ENCODE results near the gene LRRC75B. TPM values are rescaled to one million over a fixed set of nuclear protein-coding genes. Genes with fewer than 3 reads are reported as not detected.
"Not testable (repeated sequence)": the region's sequence is repeated elsewhere in the genome, so short reads cannot be mapped to it uniquely, and the experiment has no call there.

Gene LRRC75B, protein sequence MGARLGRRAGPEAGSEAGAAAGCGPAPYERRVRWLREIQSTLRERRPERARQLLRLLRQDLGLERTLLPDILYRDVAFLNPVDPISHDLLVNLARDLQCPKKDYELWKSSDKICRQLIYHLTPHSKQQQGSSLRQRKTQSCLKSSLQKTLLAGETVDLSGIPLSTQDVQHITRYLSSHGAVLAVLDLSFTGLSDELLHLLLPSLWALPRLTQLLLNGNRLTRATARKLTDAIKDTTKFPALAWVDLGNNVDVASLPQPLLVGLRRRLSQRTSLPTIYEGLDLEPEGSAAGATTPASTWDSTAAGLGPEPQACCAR
- total RNA-seq, result 100 to 1,000 TPM; 120 to 162 TPM
- polyA plus RNA-seq (ENCODE audit: insufficient read depth, low read depth, low replicate concordance), result 33.0 TPM
- long read RNA-seq, donor 1, transcript LRRC75B-201 (4 exons, 1,238 nt), result major isoform, 6 of 12 reads
- long read RNA-seq, donor 1, partial matches to known transcripts, result 0 of 12 reads
- long read RNA-seq, donor 1, other reads (novel, unspliced or antisense), result 0 of 12 reads
- long read RNA-seq, donor 2, partial matches to known transcripts, result 7 of 13 reads
- long read RNA-seq, donor 2, other reads (novel, unspliced or antisense), result 0 of 13 reads

- intact Hi-C loops (cut with DNase I; ENCODE audit: low total_unique reads), result no loop called here
- Histone ChIP-seq H3K4me1 (peaks cover 46% of the 10 kb centered on the region), H3K4me3 (peak within 1 kb of the TSS; percentile 65 to 72), H3K27me3 (no peaks in the 10 kb centered on the region), H3K36me3 (ENCODE audit: low read depth, missing control alignments) (no peaks in the 10 kb centered on the region), H3K9me3 (no peaks in the 10 kb centered on the region), H3K27ac (peak within 1 kb of the TSS; percentile 88)
- WGBS, 2 donors, result 2 to 39% methylated on average over 3 to 64 of the region's 72 CpGs
- TF ChIP-seq POLR2A (IDR thresholded peaks at IDR 0.05) (no peak), CTCF (IDR thresholded peaks at IDR 0.05) (no peak)
- peak; percentile 95 for DNase-seq
Measured at GRCh38 chr22:24592851-24593558, at the start of gene LRRC75B. Gene LRRC75B (minus strand): TSS chr22:24593073. CDS start chr22:24593039, 34 bp downstream.

DNA sequence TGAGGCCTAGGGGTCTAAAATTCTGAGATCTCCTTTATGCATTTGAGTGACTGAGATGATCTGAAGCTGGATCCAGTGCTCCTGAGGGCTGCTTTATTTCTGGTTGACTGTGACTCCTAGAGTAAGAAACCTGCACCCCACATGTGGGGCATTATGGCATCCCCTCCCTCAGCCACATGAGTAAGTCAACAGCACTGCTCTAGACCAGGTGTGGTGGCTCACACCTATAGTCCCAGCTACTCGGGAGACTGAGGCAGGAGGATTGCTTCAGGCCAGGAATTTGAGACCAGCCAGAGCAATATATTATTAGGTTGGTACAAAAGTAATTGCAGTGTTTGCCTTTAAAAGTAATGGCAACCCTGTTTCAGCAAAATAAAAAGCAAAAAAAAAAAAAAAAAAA is 49.4 kb upstream of the LRRC75B start:
- H3K27ac ChIP-seq; H3K36me3 ChIP-seq (ENCODE audit: low read depth, missing control alignments); DNase-seq; H3K4me3 ChIP-seq; intact Hi-C loops (cut with DNase I; ENCODE audit: low total_unique reads); H3K9me3 ChIP-seq; H3K4me1 ChIP-seq; H3K27me3 ChIP-seq: not testable (repeated sequence)
- 84 to 85% methylated on average over 1 of the region's 1 CpG for WGBS, 2 donors

DNA sequence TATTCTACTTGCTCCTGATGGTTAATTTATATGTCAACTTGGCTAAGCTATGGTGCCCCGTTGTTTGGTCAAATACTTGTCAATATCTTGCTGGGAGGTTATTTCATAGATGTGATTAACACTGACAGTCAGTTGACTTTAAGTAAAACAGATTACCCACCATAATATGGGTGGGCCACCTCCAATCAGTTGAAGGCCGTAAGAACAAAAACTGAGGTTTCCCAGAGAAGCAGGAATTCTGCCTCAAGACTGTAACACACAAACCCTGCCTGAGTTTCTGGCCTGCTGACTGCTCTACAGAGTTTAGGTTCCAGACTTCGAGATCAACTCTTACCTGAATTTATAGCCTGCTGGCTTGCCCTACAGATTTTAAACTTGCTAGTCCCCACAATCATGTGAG is 43.6 kb upstream of the LRRC75B start:
- H3K36me3 ChIP-seq (ENCODE audit: low read depth, missing control alignments); DNase-seq; H3K27ac ChIP-seq; H3K4me3 ChIP-seq; H3K9me3 ChIP-seq; H3K27me3 ChIP-seq; intact Hi-C loops (cut with DNase I; ENCODE audit: low total_unique reads): not testable (repeated sequence)
- WGBS, 2 donors, result 92 to 93% methylated on average over 3 of the region's 3 CpGs
- H3K4me1 ChIP-seq, result peaks cover 16% of the 10 kb centered on the region

DNA sequence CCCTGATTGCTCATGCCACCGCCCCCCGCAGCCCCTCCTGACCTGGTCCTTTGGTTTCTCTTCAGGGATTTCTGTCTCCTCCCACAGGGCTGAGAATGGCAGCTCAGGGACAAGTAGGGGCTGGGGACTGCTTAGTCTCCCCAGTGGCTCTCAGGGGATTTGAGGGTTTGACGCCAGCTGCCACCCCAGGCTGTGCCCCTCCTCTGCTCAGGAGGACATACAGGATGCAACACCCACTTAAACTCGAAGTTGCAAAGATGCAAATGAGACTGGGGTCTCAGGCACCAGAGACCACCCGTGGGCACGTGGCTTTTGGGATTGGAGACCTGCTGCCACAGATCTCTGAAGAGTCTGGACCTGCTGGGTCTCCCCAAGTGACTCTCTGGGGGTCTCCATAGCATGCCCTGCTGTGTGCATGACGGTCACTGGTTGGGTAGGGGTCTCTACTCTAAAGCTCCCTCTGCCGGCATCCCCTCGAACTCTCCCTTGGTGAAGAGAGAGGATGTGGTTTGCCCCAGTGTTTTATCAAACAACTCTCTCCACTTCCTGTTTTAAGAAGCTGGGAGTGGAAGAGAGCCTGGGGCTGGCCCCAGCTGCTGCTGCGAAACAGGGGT is 42.0 kb upstream of the LRRC75B start:
- H3K9me3 ChIP-seq; DNase-seq; intact Hi-C loops (cut with DNase I; ENCODE audit: low total_unique reads); H3K36me3 ChIP-seq (ENCODE audit: low read depth, missing control alignments); H3K4me3 ChIP-seq; H3K27me3 ChIP-seq; H3K27ac ChIP-seq: not testable (repeated sequence)
- H3K4me1 ChIP-seq, result peaks cover 24% of the 10 kb centered on the region
- WGBS, 2 donors, result 38 to 57% methylated on average over 7 to 10 of the region's 10 CpGs

GRCh38 chr22:24633231-24634023 is 40.6 kb upstream of the LRRC75B start:
- intact Hi-C loops (cut with DNase I; ENCODE audit: low total_unique reads); H3K27ac ChIP-seq; H3K9me3 ChIP-seq; H3K27me3 ChIP-seq; H3K36me3 ChIP-seq (ENCODE audit: low read depth, missing control alignments); H3K4me3 ChIP-seq: not testable (repeated sequence)
- peaks cover 24% of the 10 kb centered on the region for H3K4me1 ChIP-seq
- peak; percentile 51 for DNase-seq
- 32 to 37% methylated on average over 15 to 16 of the region's 16 CpGs for WGBS, 2 donors

DNA sequence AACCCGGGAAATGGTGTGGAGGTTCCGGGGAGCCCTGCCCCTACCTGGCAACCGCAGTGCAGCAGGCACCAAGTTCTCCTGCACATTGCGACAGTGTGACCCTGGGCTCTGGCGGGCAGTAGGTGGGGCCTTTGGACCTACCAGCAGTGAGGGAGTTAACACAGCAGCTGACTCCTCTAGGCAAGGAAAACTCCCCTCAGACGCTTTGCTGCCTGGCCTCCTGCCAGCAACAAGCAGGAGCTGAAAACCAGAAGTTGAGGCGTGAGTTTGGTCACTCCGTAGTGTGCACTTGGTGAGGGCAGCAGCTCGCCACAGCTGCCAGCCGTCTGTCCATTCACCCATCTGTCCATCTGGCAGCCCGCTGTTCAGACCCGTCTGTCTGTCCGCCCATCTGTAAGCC is 39.8 kb upstream of the LRRC75B start:
- H3K4me1 ChIP-seq, result peaks cover 24% of the 10 kb centered on the region
- H3K27me3 ChIP-seq; intact Hi-C loops (cut with DNase I; ENCODE audit: low total_unique reads); H3K36me3 ChIP-seq (ENCODE audit: low read depth, missing control alignments); H3K27ac ChIP-seq; H3K9me3 ChIP-seq; H3K4me3 ChIP-seq: not testable (repeated sequence)
- DNase-seq, result peak; percentile 33
- 25 to 38% methylated on average over 11 to 13 of the region's 13 CpGs for WGBS, 2 donors

GRCh38 chr22:24631430-24632122 is 38.7 kb upstream of the LRRC75B start:
- H3K27me3 ChIP-seq; H3K36me3 ChIP-seq (ENCODE audit: low read depth, missing control alignments); H3K4me3 ChIP-seq; intact Hi-C loops (cut with DNase I; ENCODE audit: low total_unique reads); H3K9me3 ChIP-seq: not testable (repeated sequence)
- Histone ChIP-seq H3K27ac (peak overlapping the region; percentile 18 to 50), H3K4me1 (peaks cover 24% of the 10 kb centered on the region)
- peak; percentile 16 for DNase-seq
- WGBS, 2 donors, result 47 to 51% methylated on average over 5 to 11 of the region's 16 CpGs

- H3K36me3 ChIP-seq (ENCODE audit: low read depth, missing control alignments); DNase-seq; H3K27me3 ChIP-seq; H3K4me3 ChIP-seq; H3K9me3 ChIP-seq; intact Hi-C loops (cut with DNase I; ENCODE audit: low total_unique reads): not testable (repeated sequence)
- 31 to 35% methylated on average over 7 of the region's 7 CpGs for whole genome bisulfite sequencing, 2 donors
- Histone ChIP-seq H3K27ac (peak overlapping the region; percentile 18 to 50), H3K4me1 (peaks cover 24% of the 10 kb centered on the region)
Measured at GRCh38 chr22:24630812-24631427, 38.0 kb upstream of the LRRC75B start.

Measured in testis (tissue), 5 donors.